22Rv1 (cell line): ENCODE results near the gene RNFT2.

Experiments used
- H3K27ac ChIP-seq: fragments of 450-650 bp; 2 replicates; pipeline ENCODE4 v1.5.1; 2017
- ZFX ChIP-seq: fragments of 450-650 bp; IDR thresholded peaks from 2 replicates; pipeline ENCODE4 v1.6.1; 2017; ENCODE audit warnings: antibody characterized with exemption, borderline replicate concordance
- TF ChIP-seq, protein P1 (sequence below): fragments of 450-650 bp; IDR thresholded peaks from 2 replicates; pipeline ENCODE4 v1.5.1; 2017; ENCODE audit warnings: mild to moderate bottlenecking

Gene RNFT2

GRCh38 chr12:116820064-116820656 is 82.0 kb downstream of the RNFT2 start:
- no peak overlapping the region; the same call in 1 of the 2 replicates for H3K27ac ChIP-seq

DNA sequence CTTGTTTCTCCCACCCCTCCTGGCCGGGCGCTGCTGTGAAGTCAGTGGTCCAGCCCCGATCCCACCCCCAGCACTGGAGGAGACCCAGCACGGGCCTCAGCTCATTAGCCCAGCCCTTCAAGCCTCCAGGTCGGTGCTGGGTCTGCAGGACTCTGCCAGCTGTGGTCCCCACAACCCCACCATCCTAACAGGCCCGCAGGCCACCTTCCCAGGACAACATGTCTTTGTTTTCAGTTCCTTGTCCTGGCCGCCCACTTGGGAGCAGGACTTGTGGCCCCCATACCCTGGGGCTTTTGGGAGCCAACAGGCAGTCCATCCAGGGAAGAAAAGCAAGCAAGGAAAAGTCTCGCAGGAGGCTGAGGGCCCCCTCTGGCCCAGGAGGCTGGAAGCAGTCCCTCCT is 83.2 kb downstream of the RNFT2 start:
- no peak overlapping the region for H3K27ac ChIP-seq
- TF ChIP-seq, protein P1, sequence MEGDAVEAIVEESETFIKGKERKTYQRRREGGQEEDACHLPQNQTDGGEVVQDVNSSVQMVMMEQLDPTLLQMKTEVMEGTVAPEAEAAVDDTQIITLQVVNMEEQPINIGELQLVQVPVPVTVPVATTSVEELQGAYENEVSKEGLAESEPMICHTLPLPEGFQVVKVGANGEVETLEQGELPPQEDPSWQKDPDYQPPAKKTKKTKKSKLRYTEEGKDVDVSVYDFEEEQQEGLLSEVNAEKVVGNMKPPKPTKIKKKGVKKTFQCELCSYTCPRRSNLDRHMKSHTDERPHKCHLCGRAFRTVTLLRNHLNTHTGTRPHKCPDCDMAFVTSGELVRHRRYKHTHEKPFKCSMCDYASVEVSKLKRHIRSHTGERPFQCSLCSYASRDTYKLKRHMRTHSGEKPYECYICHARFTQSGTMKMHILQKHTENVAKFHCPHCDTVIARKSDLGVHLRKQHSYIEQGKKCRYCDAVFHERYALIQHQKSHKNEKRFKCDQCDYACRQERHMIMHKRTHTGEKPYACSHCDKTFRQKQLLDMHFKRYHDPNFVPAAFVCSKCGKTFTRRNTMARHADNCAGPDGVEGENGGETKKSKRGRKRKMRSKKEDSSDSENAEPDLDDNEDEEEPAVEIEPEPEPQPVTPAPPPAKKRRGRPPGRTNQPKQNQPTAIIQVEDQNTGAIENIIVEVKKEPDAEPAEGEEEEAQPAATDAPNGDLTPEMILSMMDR = no peak
- TF ChIP-seq ZFX = no peak

More at GRCh38 chr12:116820064-116820656, 82.0 kb downstream of the RNFT2 start:
- TF ChIP-seq ZFX = no peak
- TF ChIP-seq, protein P1 = no peak

GRCh38 chr12:116827432-116827831 is 89.3 kb downstream of the RNFT2 start:
- TF ChIP-seq ZFX = no peak
- TF ChIP-seq, protein P1 = no peak
- H3K27ac ChIP-seq = no peak overlapping the region

GRCh38 chr12:116832353-116832752 is 94.2 kb downstream of the RNFT2 start:
- TF ChIP-seq ZFX = no peak
- TF ChIP-seq, protein P1 = no peak
- H3K27ac ChIP-seq = no peak overlapping the region

- TF ChIP-seq, protein P1 = no peak
- TF ChIP-seq ZFX = no peak
Observed at GRCh38 chr12:116833474-116833873, 95.4 kb downstream of the RNFT2 start.

GRCh38 chr12:116835484-116835883 is 97.4 kb downstream of the RNFT2 start:
- TF ChIP-seq, protein P1 = no peak
- no peak for TF ChIP-seq ZFX
- no peak overlapping the region for H3K27ac ChIP-seq

More at GRCh38 chr12:116833474-116833873, 95.4 kb downstream of the RNFT2 start:
- no peak overlapping the region for H3K27ac ChIP-seq

- H3K27ac ChIP-seq = no peak overlapping the region
- TF ChIP-seq, protein P1 = no peak
- no peak for TF ChIP-seq ZFX
Observed at GRCh38 chr12:116837097-116837496, 99.0 kb downstream of the RNFT2 start.
